IMR-90 (cell line): ENCODE data around the gene SEMA5A.

Experiments used
- RAD21 ChIP-seq: IDR thresholded peaks from 2 replicates; pipeline ENCODE4 v1.6.1; 2012; ENCODE audit warnings: low read length, improper control_type of control experiment
- TF ChIP-seq, protein P1 (sequence below): conservative IDR thresholded peaks from 2 replicates; pipeline ENCODE4 v1.5.1; 2012; ENCODE audit warnings: mild to moderate bottlenecking, low read depth, low read length, improper control_type of control experiment

DNA sequence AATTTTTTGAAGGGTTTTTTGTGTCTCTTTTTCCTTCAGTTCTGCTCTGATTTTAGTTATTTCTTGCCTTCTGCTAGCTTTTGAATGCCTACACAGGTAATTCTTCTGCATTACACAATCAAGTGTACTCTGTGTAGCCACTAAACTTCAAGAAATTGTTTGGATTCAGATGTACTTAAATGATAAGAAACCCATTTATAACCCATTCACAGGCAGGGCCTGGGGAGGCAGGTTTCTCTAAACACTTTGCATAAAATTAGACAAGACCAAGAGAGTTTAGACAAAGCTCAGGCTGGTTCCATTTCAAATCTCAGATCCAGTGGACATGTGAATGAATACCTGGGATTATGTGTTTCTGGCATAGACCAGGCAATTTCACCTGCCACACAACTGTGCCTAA is 41.3 kb upstream of the SEMA5A start:
- TF ChIP-seq, protein P1, sequence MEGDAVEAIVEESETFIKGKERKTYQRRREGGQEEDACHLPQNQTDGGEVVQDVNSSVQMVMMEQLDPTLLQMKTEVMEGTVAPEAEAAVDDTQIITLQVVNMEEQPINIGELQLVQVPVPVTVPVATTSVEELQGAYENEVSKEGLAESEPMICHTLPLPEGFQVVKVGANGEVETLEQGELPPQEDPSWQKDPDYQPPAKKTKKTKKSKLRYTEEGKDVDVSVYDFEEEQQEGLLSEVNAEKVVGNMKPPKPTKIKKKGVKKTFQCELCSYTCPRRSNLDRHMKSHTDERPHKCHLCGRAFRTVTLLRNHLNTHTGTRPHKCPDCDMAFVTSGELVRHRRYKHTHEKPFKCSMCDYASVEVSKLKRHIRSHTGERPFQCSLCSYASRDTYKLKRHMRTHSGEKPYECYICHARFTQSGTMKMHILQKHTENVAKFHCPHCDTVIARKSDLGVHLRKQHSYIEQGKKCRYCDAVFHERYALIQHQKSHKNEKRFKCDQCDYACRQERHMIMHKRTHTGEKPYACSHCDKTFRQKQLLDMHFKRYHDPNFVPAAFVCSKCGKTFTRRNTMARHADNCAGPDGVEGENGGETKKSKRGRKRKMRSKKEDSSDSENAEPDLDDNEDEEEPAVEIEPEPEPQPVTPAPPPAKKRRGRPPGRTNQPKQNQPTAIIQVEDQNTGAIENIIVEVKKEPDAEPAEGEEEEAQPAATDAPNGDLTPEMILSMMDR: no peak
- TF ChIP-seq RAD21: no peak
